ENCODE results near the gene F13A1.

F13A1 gene

GRCh38 chr6:6125495-6125894 lies 195.0 kb downstream of the F13A1 start:
- TF ChIP-seq ZNF70 (CRISPR knock-in tag; IDR thresholded peaks at IDR 0.05) (no peak), RARB (CRISPR knock-in tag; IDR thresholded peaks at IDR 0.05) (no peak), SNAI2 (CRISPR knock-in tag; IDR thresholded peaks at IDR 0.05) (no peak), BACH2 (CRISPR knock-in tag; IDR thresholded peaks at IDR 0.05; ENCODE audit: borderline replicate concordance) (no peak), PPARA (CRISPR knock-in tag; IDR thresholded peaks at IDR 0.05; ENCODE audit: borderline replicate concordance) (no peak), TCF4 (CRISPR knock-in tag; IDR thresholded peaks at IDR 0.05; ENCODE audit: borderline replicate concordance) (no peak), CREB5 (CRISPR knock-in tag; IDR thresholded peaks at IDR 0.05; ENCODE audit: low read depth) (no peak), ESRRG (CRISPR knock-in tag; IDR thresholded peaks at IDR 0.05) (no peak), ZNF565 (CRISPR knock-in tag; conservative IDR thresholded peaks at IDR 0.05; ENCODE audit: low read depth) (no peak), CSRNP3 (CRISPR knock-in tag; IDR thresholded peaks at IDR 0.05) (no peak), ZNF8 (CRISPR knock-in tag; IDR thresholded peaks at IDR 0.05) (no peak), TOX (CRISPR knock-in tag; IDR thresholded peaks at IDR 0.05; ENCODE audit: borderline replicate concordance) (no peak), GLIS3 (CRISPR knock-in tag; IDR thresholded peaks at IDR 0.05) (no peak), ARNTL (CRISPR knock-in tag; IDR thresholded peaks at IDR 0.05; ENCODE audit: borderline replicate concordance, low read depth) (no peak), POU6F1 (CRISPR knock-in tag; IDR thresholded peaks at IDR 0.05; ENCODE audit: borderline replicate concordance, low read depth) (no peak), OSR1 (CRISPR knock-in tag; IDR thresholded peaks at IDR 0.05) (no peak)
- TF ChIP-seq, protein P1, sequence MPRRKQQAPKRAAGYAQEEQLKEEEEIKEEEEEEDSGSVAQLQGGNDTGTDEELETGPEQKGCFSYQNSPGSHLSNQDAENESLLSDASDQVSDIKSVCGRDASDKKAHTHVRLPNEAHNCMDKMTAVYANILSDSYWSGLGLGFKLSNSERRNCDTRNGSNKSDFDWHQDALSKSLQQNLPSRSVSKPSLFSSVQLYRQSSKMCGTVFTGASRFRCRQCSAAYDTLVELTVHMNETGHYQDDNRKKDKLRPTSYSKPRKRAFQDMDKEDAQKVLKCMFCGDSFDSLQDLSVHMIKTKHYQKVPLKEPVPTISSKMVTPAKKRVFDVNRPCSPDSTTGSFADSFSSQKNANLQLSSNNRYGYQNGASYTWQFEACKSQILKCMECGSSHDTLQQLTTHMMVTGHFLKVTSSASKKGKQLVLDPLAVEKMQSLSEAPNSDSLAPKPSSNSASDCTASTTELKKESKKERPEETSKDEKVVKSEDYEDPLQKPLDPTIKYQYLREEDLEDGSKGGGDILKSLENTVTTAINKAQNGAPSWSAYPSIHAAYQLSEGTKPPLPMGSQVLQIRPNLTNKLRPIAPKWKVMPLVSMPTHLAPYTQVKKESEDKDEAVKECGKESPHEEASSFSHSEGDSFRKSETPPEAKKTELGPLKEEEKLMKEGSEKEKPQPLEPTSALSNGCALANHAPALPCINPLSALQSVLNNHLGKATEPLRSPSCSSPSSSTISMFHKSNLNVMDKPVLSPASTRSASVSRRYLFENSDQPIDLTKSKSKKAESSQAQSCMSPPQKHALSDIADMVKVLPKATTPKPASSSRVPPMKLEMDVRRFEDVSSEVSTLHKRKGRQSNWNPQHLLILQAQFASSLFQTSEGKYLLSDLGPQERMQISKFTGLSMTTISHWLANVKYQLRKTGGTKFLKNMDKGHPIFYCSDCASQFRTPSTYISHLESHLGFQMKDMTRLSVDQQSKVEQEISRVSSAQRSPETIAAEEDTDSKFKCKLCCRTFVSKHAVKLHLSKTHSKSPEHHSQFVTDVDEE (CRISPR knock-in tag; IDR thresholded peaks at IDR 0.05), result no peak
- ATAC-seq, result no peak

GRCh38 chr6:6123803-6124202 lies 196.7 kb downstream of the F13A1 start:
- no peak for ATAC-seq
- TF ChIP-seq ESRRG (CRISPR knock-in tag; IDR thresholded peaks at IDR 0.05) (no peak), PATZ1 (CRISPR knock-in tag; IDR thresholded peaks at IDR 0.05; ENCODE audit: borderline replicate concordance) (no peak), ZNF565 (CRISPR knock-in tag; conservative IDR thresholded peaks at IDR 0.05; ENCODE audit: low read depth) (no peak), GLIS3 (CRISPR knock-in tag; IDR thresholded peaks at IDR 0.05) (no peak), BACH2 (CRISPR knock-in tag; IDR thresholded peaks at IDR 0.05; ENCODE audit: borderline replicate concordance) (no peak), TOX (CRISPR knock-in tag; IDR thresholded peaks at IDR 0.05; ENCODE audit: borderline replicate concordance) (no peak)

- ATAC-seq, result no peak
- TF ChIP-seq ZFP30 (CRISPR knock-in tag; IDR thresholded peaks at IDR 0.05), result no peak
- no peak for TF ChIP-seq BACH2 (CRISPR knock-in tag; IDR thresholded peaks at IDR 0.05; ENCODE audit: borderline replicate concordance)
- no peak for TF ChIP-seq POU6F1 (CRISPR knock-in tag; IDR thresholded peaks at IDR 0.05; ENCODE audit: borderline replicate concordance, low read depth)
- TF ChIP-seq, protein P1 (CRISPR knock-in tag; IDR thresholded peaks at IDR 0.05), result no peak
- TF ChIP-seq ZNF8 (CRISPR knock-in tag; IDR thresholded peaks at IDR 0.05), result no peak
- TF ChIP-seq CSRNP3 (CRISPR knock-in tag; IDR thresholded peaks at IDR 0.05), result no peak
- no peak for TF ChIP-seq PPARA (CRISPR knock-in tag; IDR thresholded peaks at IDR 0.05; ENCODE audit: borderline replicate concordance)
- no peak for TF ChIP-seq SNAI2 (CRISPR knock-in tag; IDR thresholded peaks at IDR 0.05)
- TF ChIP-seq OSR1 (CRISPR knock-in tag; IDR thresholded peaks at IDR 0.05), result no peak
- TF ChIP-seq ZC3H10 (CRISPR knock-in tag; IDR thresholded peaks at IDR 0.05), result no peak
- TF ChIP-seq ZNF70 (CRISPR knock-in tag; IDR thresholded peaks at IDR 0.05), result no peak
- no peak for TF ChIP-seq GLIS3 (CRISPR knock-in tag; IDR thresholded peaks at IDR 0.05)
- TF ChIP-seq ZNF565 (CRISPR knock-in tag; conservative IDR thresholded peaks at IDR 0.05; ENCODE audit: low read depth), result no peak
- no peak for TF ChIP-seq CSDC2 (CRISPR knock-in tag; IDR thresholded peaks at IDR 0.05)
These were observed 198.5 kb downstream of the F13A1 start for GRCh38 chr6:6121943-6122342.

Data from SK-N-SH treated with all-trans-retinoic acid at 6 μM for 48 hours (cell line).